ENCODE measurements around the gene LIPE. TPM values are rescaled to one million over a fixed set of nuclear protein-coding genes. Genes with fewer than 3 reads are reported as not detected.
A peak's percentile ranks its signal among the peaks of the same experiment; 100 is the strongest.

The LIPE gene
- total RNA-seq, 1 donor from 2014 or later, result 3.7 TPM

DNA sequence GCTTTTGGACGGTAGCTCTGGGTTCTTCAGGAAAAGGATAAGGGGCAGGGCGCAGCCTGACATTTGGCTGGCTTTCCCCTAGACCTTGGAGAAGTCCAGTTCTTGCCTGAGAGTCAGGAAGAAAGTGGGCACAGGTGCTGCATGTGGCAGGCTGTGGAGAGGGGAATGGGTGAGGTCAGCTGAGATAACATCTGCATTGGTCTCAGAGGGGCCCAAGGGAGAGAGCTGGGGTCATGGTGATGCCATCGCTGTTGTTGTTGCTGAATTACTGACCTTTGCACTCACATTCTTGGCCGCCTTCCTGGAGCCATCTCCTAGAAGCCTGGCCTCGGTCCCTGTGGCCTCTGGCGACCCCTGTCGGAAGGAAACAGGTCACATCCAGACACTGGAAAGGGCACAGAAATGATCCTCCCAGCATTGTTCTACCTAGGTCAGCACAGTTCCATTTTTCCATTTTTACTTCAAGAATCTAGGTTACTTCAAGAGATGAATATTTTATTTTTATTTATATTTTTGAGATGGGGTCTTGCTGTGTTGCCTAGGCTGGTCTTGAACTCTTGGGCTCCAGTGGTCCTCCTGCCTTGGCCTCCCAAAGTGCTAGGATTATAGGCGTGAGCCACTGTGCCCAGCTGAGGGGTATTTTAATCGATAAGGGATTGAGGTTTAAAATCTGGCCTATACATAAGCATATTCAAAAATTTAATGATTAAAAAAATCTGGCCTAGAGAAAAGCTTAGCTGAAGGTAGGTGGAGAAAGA lies 6.5 kb upstream of the LIPE start:
- no peak overlapping the region for H3K4me3 ChIP-seq (ENCODE audit: low read depth, low read length)
- DNase-seq (ENCODE audit: low read depth), result peak; percentile 16
- peak; percentile 92 for TF ChIP-seq CTCF (conservative IDR thresholded peaks at IDR 0.05; ENCODE audit: low read depth, low read length)

DNA sequence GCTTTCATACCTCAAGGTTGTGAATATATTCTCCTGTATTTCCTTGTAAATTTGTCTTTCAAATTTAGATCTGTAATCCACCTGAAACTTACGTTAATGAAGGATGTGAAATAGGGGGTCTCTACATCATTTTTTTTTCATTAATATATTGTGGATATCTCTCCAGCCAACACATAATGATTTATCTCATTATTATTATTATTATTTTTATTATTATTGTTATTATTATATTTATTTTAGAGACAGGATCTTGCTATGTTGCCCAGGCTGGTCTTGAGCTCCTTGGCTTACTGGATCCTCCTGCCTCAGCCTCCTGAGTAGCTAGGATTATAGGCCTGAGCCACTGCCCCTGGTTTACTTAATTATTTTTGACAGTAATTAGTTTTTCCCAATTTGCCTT lies 4.3 kb upstream of the LIPE start:
- no peak for TF ChIP-seq CTCF (conservative IDR thresholded peaks at IDR 0.05; ENCODE audit: low read depth, low read length)
- no peak overlapping the region for H3K4me3 ChIP-seq (ENCODE audit: low read depth, low read length)
- no peak for DNase-seq (ENCODE audit: low read depth)

DNA sequence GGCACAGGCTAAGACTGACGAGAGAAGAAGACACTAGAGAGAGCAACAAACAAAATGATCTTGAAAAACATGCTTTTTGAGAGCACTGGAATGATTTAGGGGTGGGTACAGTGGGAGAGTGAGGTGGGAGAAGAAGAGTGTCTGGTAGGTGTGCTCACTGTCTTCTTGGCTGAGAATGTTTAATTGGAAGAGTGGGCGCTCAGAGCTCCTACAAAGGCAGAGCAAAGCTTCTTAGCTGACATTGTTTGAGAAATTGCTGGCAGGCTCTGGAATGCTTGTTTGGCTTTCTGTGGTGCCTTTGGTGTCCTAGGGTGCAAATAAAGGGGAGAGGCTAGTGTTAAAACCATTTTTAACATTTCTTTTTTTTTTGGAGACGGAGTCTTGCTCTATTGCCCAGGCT lies 1.5 kb upstream of the LIPE start:
- no peak for TF ChIP-seq CTCF (conservative IDR thresholded peaks at IDR 0.05; ENCODE audit: low read depth, low read length)
- no peak for DNase-seq (ENCODE audit: low read depth)
- no peak overlapping the region for H3K4me3 ChIP-seq (ENCODE audit: low read depth, low read length)

GRCh38 chr19:42426643-42427042 lies 545 bp downstream of the LIPE start:
- no peak overlapping the region for H3K4me3 ChIP-seq (ENCODE audit: low read depth, low read length)
- TF ChIP-seq CTCF (conservative IDR thresholded peaks at IDR 0.05; ENCODE audit: low read depth, low read length), result no peak
- no peak for DNase-seq (ENCODE audit: low read depth)

GRCh38 chr19:42424712-42425131 lies 2.5 kb downstream of the LIPE start:
- DNase-seq (ENCODE audit: low read depth), result no peak
- no peak overlapping the region for H3K4me3 ChIP-seq (ENCODE audit: low read depth, low read length)
- TF ChIP-seq CTCF (conservative IDR thresholded peaks at IDR 0.05; ENCODE audit: low read depth, low read length), result peak; percentile 24

- no peak for TF ChIP-seq CTCF (conservative IDR thresholded peaks at IDR 0.05; ENCODE audit: low read depth, low read length)
- no peak for DNase-seq (ENCODE audit: low read depth)
- H3K4me3 ChIP-seq (ENCODE audit: low read depth, low read length), result no peak overlapping the region
Observed at GRCh38 chr19:42424345-42424707, 2.9 kb downstream of the LIPE start.
